T47D (cell line): ENCODE results near the gene DDX6.
A peak's percentile ranks its signal among the peaks of the same experiment; 100 is the strongest.
"Not testable (repeated sequence)": the region's sequence is repeated elsewhere in the genome, so short reads cannot be mapped to it uniquely, and the experiment has no call there.

Source experiments
- DNase-seq, 2 experiments: peaks; one replicate each; pipeline versions ENCODE4 v3.0.0 to v3.0.0-alpha.2; 2011 to 2012; ENCODE audit warnings: low read depth in 1 of 2, low spot score in 1 of 2
- JUND ChIP-seq: IDR thresholded peaks from 2 replicates; pipeline ENCODE4 v1.6.1; 2012; ENCODE audit warnings: low read depth
- in situ Hi-C: cut with HindIII; loops from 2 replicates; pipeline ENCODE4 v1.10.0; 2016; ENCODE audit warnings: low sequenced_read_pairs, low pct_unique_long_range_greater_than_20kb

The DDX6 gene

GRCh38 chr11:118785362-118785761 lies 5.6 kb downstream of the DDX6 start:
- DNase-seq = no peak
- TF ChIP-seq JUND = no peak
- in situ Hi-C loops = no loop called here

GRCh38 chr11:118783724-118784495 lies 7.1 kb downstream of the DDX6 start:
- in situ Hi-C loops = no loop called here

GRCh38 chr11:118783324-118783723 lies 7.6 kb downstream of the DDX6 start:
- DNase-seq, in situ Hi-C loops: not testable (repeated sequence)

More at GRCh38 chr11:118783724-118784495, 7.1 kb downstream of the DDX6 start:
- no peak for DNase-seq
- no peak for TF ChIP-seq JUND

GRCh38 chr11:118778898-118779297 lies 12.1 kb downstream of the DDX6 start:
- in situ Hi-C loops = no loop called here
- TF ChIP-seq JUND = no peak
- DNase-seq = no peak

GRCh38 chr11:118774032-118774431 lies 16.9 kb downstream of the DDX6 start:
- in situ Hi-C loops = no loop called here
- TF ChIP-seq JUND = no peak
- DNase-seq = no peak

GRCh38 chr11:118771547-118772288 lies 19.2 kb downstream of the DDX6 start:
- in situ Hi-C loops = no loop called here
- no peak for TF ChIP-seq JUND
- DNase-seq = no peak

- TF ChIP-seq JUND = no peak
- in situ Hi-C loops = no loop called here
- DNase-seq = no peak
These were observed 22.3 kb downstream of the DDX6 start for GRCh38 chr11:118768690-118769089.

- no peak for TF ChIP-seq JUND
- in situ Hi-C loops = no loop called here
- no peak for DNase-seq
These were observed 24.9 kb downstream of the DDX6 start for GRCh38 chr11:118766035-118766434.

- in situ Hi-C loops = not testable (repeated sequence)
- DNase-seq = peak in 1 of 2 experiments; percentile 74
These were observed 25.8 kb downstream of the DDX6 start for GRCh38 chr11:118765095-118765691.

GRCh38 chr11:118763041-118763440 lies 27.9 kb downstream of the DDX6 start:
- in situ Hi-C loops = no loop called here
- DNase-seq = no peak
- no peak for TF ChIP-seq JUND

GRCh38 chr11:118761981-118762380 lies 29.0 kb downstream of the DDX6 start:
- in situ Hi-C loops, DNase-seq: not testable (repeated sequence)

GRCh38 chr11:118757876-118758399 lies 33.0 kb downstream of the DDX6 start:
- no peak for TF ChIP-seq JUND
- DNase-seq = no peak
- in situ Hi-C loops = no loop called here

- DNase-seq = no peak
- in situ Hi-C loops = no loop called here
- no peak for TF ChIP-seq JUND
These were observed 38.3 kb downstream of the DDX6 start for GRCh38 chr11:118752654-118753053.
